IPS-NIHi11 (cell line): ENCODE results near the gene NEK10.

ENCODE experiments used
- DNase-seq: peaks from one replicate; pipeline ENCODE4 v3.0.0; 2012; ENCODE audit warnings: mixed read lengths, low spot score

NEK10 gene

GRCh38 chr3:27228805-27229204 lies 140.4 kb downstream of the NEK10 start:
- peak; percentile 64 for DNase-seq

GRCh38 chr3:27224197-27224596 lies 145.0 kb downstream of the NEK10 start:
- no peak for DNase-seq

GRCh38 chr3:27221264-27221932 lies 147.8 kb downstream of the NEK10 start:
- no peak for DNase-seq

DNA sequence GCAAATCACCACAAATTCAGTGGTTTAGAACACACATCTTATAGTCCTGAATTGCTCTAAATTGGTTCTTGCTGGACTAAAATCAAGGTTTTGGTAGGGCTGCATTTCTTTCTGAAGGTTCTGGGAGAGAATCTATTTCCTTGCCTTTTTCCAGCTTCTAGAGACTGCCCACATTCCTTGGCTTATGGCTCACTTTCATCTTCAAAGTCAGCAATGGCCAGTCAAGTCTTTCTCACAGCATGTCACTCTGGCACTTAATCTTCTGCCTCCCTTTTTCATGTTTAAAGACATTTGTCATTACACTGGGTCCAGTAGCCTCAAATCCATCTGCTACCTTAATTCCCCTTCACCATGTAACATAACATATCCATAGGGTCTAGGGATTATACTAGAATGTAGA lies 149.0 kb downstream of the NEK10 start:
- no peak for DNase-seq

- no peak for DNase-seq
Measured at GRCh38 chr3:27219127-27219845, 149.9 kb downstream of the NEK10 start.

GRCh38 chr3:27216955-27217552 lies 152.1 kb downstream of the NEK10 start:
- DNase-seq: no peak

DNA sequence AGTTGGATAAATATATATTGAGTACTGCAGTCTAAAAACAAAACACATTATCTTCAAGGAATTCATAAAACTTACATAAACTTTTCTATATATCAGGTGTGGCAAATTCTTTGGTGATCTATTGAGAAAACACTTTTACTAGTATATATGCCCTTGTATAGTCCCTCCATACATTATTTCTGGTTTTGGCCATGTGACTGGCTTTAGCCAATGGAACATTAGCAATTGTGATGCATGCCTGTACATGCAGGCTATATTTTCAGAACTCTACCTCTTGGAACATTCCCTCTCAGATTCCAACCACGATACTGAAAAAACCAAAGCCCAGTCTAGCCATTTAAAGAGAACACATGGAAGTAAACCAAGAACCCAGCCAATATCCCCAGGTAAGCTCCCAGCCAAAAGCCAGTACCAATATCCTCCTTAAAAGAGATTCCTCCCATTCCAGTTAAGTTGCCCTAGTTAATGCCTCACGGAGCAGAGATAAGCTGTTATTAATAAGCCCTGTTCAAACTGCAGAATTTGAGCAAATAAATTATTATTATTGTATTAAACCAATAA lies 152.8 kb downstream of the NEK10 start:
- DNase-seq: no peak

DNA sequence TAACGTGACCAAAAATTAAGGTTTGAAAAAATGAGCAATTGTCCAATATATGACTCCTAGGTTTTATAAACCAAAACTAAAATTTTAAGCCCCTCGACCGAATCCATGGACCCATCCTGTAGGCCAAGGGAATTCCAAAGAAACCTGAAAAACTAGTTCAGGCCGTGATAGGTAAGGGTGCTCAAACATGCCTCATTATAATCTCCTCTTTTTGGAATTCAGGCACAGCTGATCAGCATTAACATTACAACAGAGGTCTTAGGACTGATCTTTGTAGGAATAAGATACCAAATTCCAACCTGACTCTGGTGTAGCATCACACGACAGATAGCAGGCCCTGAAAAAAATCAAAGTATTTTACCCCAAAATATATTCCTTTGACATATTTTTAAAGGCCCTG lies 155.7 kb downstream of the NEK10 start:
- no peak for DNase-seq

DNA sequence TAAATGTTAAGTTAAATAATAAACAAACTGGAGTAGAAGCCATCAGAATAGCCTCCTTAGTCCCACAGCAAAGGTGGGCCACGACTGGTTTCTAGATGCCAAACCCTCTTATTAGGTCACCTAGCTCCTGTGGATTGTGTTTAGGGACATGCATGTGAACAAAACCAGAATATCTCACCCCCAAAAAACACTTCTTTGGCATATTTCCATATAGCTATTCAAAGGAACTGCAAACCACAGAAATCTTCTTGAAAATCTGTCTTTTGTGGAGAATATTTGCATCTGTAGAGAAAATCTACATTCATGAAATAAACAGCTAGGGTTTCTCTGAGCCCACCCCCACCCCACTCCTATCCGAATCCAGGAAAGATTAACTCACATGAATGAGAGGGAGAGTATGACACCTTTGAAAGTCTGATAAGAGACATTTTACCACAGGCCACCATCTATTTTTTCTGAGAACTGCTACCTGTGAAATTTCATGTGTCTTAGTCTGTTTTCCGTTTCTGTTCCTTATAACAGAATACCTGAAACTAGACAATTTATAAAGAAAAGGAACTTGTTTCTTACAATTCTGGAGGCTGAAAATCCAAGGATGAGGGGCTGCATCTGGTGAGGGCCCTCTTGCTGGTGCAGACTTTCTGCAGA lies 159.4 kb downstream of the NEK10 start:
- DNase-seq: no peak

GRCh38 chr3:27208961-27209616 lies 160.1 kb downstream of the NEK10 start:
- no peak for DNase-seq

DNA sequence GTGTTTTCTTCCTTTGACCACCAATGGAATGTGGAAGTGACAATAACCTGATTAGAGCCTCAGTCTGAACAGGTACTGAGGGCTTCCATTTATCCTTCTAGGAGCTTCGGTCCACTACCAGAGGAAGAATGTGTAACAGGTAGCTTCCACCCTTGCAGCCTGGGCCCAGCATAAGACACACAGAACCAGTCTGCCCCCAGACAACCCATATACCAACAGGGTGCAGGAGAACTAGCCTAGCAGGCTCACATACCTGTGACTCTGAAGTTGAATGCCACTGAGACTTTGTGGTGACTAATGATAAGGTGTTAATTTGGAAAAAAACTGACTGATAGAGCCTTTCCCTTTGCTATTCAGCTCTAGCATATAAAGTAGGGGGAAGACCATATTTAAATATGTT lies 166.2 kb downstream of the NEK10 start:
- DNase-seq: no peak

DNA sequence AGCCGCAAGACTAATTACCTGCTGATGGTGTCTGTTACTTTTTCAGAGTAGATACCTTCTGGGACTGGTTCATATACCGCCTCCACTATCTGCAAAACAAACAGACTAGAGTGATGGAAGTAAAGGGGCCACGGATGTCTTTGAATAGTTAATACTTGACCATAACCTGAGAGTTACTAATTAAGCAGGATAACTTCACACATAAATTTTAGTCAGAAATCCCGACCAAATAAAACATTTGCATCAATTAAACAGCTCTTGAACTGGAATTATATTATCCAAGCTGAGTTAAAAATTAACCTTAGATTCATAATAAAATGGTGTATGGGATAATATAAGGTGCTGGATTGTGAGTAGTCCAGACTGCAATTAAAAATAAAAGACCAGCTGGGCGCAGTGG lies 167.7 kb downstream of the NEK10 start:
- no peak for DNase-seq

DNA sequence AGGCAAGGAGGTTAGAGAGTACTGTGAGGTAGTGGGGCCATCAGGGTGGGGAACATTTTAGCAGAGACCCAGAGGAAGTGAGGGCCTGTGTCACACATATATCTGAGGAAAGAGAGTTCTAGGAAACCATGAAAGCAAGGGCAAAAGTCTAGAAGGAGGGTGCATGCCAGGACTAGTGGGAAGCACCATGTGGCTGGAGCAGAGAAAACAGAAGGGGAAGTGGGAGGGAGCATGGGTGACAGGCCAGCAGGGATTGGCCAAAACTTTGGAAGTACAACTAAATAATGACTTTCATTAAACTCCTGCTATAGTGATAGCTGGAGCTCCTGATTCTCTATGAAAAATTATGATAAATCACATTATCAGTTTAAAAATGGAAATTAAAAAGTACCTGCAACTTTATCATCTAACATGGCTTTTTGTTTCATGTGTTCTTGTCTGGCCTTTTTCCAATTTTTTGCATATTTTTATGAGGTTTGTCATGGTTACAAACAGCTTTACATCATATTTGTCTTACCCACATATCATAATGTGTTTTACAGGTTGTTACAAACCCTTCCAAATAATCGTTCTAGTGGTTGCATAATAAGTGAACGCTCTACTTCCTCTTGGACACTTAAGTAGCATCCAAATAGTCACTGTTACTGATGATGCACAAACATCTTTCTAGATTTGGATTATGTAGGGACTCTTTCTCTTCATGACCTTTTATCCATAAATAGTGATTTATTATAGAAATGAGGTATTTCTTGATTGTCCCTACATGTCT lies 168.3 kb downstream of the NEK10 start:
- DNase-seq: no peak

DNA sequence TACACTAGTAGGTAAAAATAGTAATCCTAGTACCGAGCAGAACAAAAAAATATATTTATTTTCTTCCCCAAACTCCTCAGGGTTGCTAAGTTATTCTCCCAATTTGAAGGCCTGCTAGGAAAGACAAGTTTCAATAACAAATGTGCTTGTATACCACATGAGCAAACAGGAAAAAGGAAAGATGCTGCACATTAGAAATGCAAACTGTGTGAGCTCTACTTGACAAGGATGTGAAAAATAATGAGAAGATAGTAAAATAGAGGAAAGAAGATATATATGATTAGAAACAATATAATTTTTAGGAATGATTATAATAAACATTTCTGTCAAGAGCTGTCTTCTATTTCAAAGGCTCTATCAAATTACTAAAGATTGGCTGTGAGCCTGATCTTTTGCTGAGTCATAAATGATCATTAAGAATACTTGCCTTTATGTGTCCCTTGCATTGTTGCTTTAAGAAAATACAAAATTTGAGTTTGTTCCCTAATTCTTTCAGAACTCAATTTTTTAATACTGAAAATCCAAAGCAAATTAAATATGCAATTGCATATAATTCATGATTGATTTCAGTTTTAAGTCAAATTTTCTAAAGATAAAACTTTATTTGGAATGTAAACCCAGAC lies 174.2 kb downstream of the NEK10 start:
- DNase-seq: no peak

GRCh38 chr3:27193056-27193455 lies 176.1 kb downstream of the NEK10 start:
- DNase-seq: no peak

- DNase-seq: no peak
Measured at GRCh38 chr3:27186013-27186412, 183.2 kb downstream of the NEK10 start.

- DNase-seq: no peak
Measured at GRCh38 chr3:27185231-27185989, 183.8 kb downstream of the NEK10 start.

DNA sequence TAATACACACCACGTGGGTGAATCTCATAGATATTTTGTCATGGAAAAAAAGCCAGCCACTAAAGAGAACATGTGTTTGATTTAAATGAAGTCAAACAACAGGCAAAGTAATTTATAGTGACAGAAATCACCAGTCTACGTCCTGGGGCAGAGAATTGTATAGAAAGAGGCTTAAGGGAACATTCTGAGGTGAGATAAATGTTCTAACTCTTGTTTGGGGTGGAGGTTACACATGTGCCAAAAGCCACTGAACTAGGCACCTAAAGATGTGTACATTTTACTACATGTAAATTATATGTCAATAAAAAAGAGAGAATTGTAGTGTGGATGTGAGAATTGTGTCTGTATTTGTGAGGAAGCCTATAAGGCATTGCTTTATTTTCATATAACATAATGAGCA lies 184.9 kb downstream of the NEK10 start:
- no peak for DNase-seq

GRCh38 chr3:27176256-27176655 lies 192.9 kb downstream of the NEK10 start:
- no peak for DNase-seq

DNA sequence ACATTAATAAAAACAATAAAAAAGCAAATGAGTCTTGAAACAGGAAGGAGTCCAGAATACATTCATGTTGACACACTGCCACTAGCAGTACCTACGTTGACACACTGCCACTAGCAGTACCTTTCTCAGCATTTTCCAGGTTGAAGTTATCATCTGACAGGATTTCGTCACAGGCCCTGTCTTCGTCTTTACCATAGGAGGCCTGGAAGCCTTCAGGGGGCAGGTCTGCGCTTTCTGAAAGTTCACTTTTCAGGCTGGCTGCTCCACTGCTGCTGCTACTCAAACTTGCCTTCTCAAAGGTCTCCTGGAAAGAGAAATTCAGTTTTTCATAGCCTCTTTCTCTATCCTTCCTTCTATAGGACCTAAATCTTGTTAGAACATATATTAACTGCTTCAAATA lies 194.7 kb downstream of the NEK10 start:
- no peak for DNase-seq
